Ovary (tissue), 9 donors: ENCODE measurements around the gene NODAL. TPM values are rescaled to one million over a fixed set of nuclear protein-coding genes. Genes with fewer than 3 reads are reported as not detected.

Experiments
- DNase-seq, 5 donors: peaks; one replicate each; pipeline ENCODE4 v3.0.0-alpha.2; 2019 to 2020
- H3K27ac ChIP-seq, 2 donors: fragments of 200-600 bp; one replicate each; pipeline versions ENCODE4 v1.5.1 to v1.8.0; 2019 to 2022
- H3K27me3 ChIP-seq: fragments of 200-600 bp; one replicate; pipeline ENCODE4 v1.8.0; 2022
- H3K36me3 ChIP-seq: fragments of 200-600 bp; sonication (generic); one replicate; pipeline ENCODE4 v1.5.1; 2019
- H3K4me1 ChIP-seq: one replicate; pipeline ENCODE4 v1.8.1; 2013; ENCODE audit warnings: mild to moderate bottlenecking, moderate library complexity; ENCODE audit not compliant: insufficient read depth
- H3K4me3 ChIP-seq: fragments of 200-600 bp; sonication (generic); one replicate; pipeline ENCODE4 v1.5.1; 2017
- H3K9me3 ChIP-seq, 2 donors: fragments of 200-600 bp in 1 of 2; sonication (generic) in 1 of 2; one replicate each; pipeline versions ENCODE4 v1.5.1 to v1.8.1; 2013 to 2019; ENCODE audit warnings: mild to moderate bottlenecking in 1 of 2, moderate library complexity in 1 of 2
- EP300 ChIP-seq: sonication (generic); formaldehyde crosslinking; IDR thresholded peaks from one replicate; pipeline ENCODE4 v1.6.1; 2017; ENCODE audit warnings: antibody characterized with exemption
- POLR2A ChIP-seq: fragments of 450-650 bp; IDR thresholded peaks from one replicate; pipeline ENCODE4 v1.6.1; 2017; ENCODE audit warnings: antibody characterized with exemption, mild to moderate bottlenecking, moderate library complexity
- WGBS, 3 donors: extraction: QIAGEN DNeasy Blood & Tissue Kit in 1 of 3; methylation state at CpG; one replicate each; pipeline versions ENCODE4 v1.1.5 to v1.1.7; 2013 to 2017; 5-methylcytosine and 5-hydroxymethylcytosine counted together
- intact Hi-C, 4 donors: fragments of 100-400 bp; cut with DNase I; formaldehyde crosslinking; loops; one replicate each; pipeline versions ENCODE4 v1.11.0 to v1.15.1; 2022 to 2023
- polyA plus RNA-seq, 2 donors: library from polyadenylated mRNA; stranded (reverse); fragments of 200-250 nt in 1 of 2; fragments of 350-450 nt in 1 of 2; fragmentation: Illumina TruSeq in 1 of 2; extraction: RNeasy Lipid Tissue Mini Kit (QIAGEN cat#74804) in 1 of 2; gene quantifications; one replicate each; pipeline ENCODE4 v1.2.3, GENCODE V29; 2013 to 2014
- total RNA-seq, 7 donors: library from RNA; depleted of rRNA in 2 of 7; stranded (reverse); fragments of >200 nt in 2 of 7; fragmentation: NEBNext Ultra II Directional in 3 of 7; extraction: Animal tissue kit (Norgen Biotek cat#: 25700) in 3 of 7; gene quantifications; one replicate each; pipeline versions ENCODE4 v1.1.0 to v1.2.4, GENCODE V29; 2016 to 2023
- TF ChIP-seq, protein P1 (sequence below), 3 donors: fragments of 450-650 bp in 2 of 3; fragments of 200-600 bp in 1 of 3; IDR thresholded peaks; one replicate each; pipeline versions ENCODE4 v1.5.1 to v1.8.0; 2016 to 2022; ENCODE audit warnings: antibody characterized with exemption in 3 of 3, mild to moderate bottlenecking in 1 of 3
- donor health status: DM: no; HTN: no; CAD: no; lungs with moderate emphysema.
- donor health status: DM: no; HTN: no; CAD: no.
- donor health status: Bipolar disorder and iron deficiency.
- donor health status: DM: yes; HTN: yes; CAD: no.
- donor health status: DM: no; HTN: no; CAD: no.
- donor health status: DM: yes; HTN: yes; CAD: no.

The NODAL gene
- total and polyA plus RNA-seq, 9 donors: 0.04 TPM; not detected in 8

DNA sequence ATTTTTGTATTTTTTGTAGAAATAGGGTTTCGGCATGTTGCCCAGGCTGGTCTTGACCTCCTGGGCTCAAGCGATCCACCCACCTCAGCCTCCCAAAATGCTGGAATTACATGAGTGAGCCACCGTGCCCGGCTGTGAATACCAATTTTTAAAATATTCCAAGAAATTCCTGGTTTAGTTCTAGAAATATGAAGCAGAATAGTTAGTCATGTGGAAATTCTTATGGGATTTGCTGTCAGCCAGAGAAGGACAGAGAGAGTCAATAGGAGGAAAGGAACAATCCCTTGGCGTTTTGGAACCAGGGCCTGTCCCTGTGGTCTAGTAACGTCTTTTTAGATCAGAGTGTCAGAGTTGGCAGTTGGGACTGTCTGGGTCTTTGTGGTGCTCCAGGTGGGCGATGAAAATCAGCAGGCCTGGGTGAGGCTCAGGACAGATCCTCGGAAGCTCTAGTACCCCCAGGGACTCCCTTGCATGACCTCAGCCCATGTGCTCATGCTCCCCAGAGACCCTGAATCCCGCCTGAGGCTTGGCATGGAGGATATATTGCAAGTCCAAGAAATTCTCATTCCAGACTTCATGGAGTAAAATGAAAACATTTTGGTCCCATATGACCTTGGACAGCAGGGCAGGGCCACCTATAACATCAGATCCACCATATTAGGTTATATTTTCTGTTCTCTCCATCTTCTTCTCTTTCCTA, 7.8 kb downstream of the NODAL start:
- H3K27ac ChIP-seq: peak overlapping the region in 1 of 2 donors; percentile 37
- 65 to 72% (median 66%) methylated on average over 9 of the region's 9 CpGs for WGBS, 3 donors
- H3K4me1 ChIP-seq: peaks cover 16% of the 10 kb centered on the region
- DNase-seq: no peak
- H3K27me3 ChIP-seq: no peaks in the 10 kb centered on the region
- H3K36me3 ChIP-seq: no peaks in the 10 kb centered on the region
- H3K9me3 ChIP-seq: no peaks in the 10 kb centered on the region
- TF ChIP-seq, protein P1, sequence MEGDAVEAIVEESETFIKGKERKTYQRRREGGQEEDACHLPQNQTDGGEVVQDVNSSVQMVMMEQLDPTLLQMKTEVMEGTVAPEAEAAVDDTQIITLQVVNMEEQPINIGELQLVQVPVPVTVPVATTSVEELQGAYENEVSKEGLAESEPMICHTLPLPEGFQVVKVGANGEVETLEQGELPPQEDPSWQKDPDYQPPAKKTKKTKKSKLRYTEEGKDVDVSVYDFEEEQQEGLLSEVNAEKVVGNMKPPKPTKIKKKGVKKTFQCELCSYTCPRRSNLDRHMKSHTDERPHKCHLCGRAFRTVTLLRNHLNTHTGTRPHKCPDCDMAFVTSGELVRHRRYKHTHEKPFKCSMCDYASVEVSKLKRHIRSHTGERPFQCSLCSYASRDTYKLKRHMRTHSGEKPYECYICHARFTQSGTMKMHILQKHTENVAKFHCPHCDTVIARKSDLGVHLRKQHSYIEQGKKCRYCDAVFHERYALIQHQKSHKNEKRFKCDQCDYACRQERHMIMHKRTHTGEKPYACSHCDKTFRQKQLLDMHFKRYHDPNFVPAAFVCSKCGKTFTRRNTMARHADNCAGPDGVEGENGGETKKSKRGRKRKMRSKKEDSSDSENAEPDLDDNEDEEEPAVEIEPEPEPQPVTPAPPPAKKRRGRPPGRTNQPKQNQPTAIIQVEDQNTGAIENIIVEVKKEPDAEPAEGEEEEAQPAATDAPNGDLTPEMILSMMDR (IDR thresholded peaks at IDR 0.05): no peak
- TF ChIP-seq POLR2A (no peak), EP300 (no peak)
- intact Hi-C loops: no loop called here
- no peak overlapping the region for H3K4me3 ChIP-seq

DNA sequence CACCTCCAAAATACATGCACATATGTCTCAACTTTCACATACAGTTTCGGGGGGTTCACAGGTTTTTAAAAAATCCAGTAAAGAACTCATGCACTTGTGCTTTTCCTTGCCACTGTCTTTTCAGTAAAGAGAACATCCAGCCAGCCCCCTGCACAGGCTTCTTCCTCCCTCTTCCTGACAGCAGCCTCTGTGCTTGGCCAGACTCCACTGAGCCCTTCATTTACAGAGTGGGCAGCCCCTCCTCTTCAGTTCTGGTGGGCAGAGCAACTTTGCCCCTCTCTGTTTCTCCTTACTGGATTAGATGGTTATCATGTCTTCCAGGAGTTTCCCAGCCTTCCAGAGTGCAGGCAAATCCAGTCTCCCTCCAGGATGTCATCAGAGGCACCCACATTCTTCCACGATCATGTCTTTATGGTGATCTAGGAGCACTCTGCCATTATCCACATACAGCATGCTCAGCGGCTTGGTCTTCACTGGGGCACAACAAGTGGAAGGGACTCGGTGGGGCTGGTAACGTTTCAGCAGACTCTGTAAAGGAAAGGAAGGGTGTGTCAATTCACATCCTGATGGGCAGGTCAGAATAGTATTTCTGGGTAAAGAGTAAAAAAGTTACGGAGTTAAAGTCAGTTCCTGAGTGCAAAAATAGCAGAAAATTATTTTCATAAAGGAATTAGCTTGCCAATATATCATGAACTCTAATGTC, 8.8 kb downstream of the NODAL start:
- no peak overlapping the region for H3K4me3 ChIP-seq
- 74 to 75% (median 74%) methylated on average over 6 of the region's 6 CpGs for WGBS, 3 donors
- no peaks in the 10 kb centered on the region for H3K36me3 ChIP-seq
- peaks cover 18% of the 10 kb centered on the region for H3K4me1 ChIP-seq
- no peaks in the 10 kb centered on the region for H3K27me3 ChIP-seq
- TF ChIP-seq, protein P1 (IDR thresholded peaks at IDR 0.05): no peak
- TF ChIP-seq EP300: no peak
- no peak for TF ChIP-seq POLR2A
- DNase-seq: no peak
- H3K27ac ChIP-seq: no peak overlapping the region
- intact Hi-C loops: no loop called here
- no peaks in the 10 kb centered on the region for H3K9me3 ChIP-seq

DNA sequence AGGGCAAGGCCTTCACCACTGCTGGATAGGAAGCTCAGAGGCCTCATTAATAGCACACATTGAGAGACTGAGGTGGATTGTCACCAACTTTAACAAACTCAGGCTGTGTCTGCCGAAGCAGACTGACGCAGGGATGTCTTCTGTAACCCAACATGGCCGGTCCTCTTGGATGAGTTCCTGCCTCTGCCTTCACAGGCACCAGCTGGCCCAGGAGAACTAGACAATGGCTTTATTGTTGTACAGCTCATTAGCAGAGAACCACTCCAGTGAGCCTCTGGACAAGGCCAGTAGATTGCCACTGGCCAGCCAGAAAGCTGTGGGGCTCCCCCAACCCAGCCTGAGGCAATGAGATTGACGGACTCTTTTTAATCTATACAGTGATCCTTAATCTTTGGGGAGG, 9.4 kb downstream of the NODAL start:
- intact Hi-C loops: no loop called here
- H3K4me3 ChIP-seq: no peak overlapping the region
- no peak overlapping the region for H3K27ac ChIP-seq
- no peak for DNase-seq
- H3K36me3 ChIP-seq: no peaks in the 10 kb centered on the region
- peaks cover 18% of the 10 kb centered on the region for H3K4me1 ChIP-seq
- WGBS, 3 donors: 73 to 84% (median 80%) methylated on average over 4 of the region's 4 CpGs
- TF ChIP-seq EP300: no peak
- TF ChIP-seq, protein P1 (IDR thresholded peaks at IDR 0.05): no peak
- no peak for TF ChIP-seq POLR2A
- no peaks in the 10 kb centered on the region for H3K9me3 ChIP-seq
- H3K27me3 ChIP-seq: no peaks in the 10 kb centered on the region

DNA sequence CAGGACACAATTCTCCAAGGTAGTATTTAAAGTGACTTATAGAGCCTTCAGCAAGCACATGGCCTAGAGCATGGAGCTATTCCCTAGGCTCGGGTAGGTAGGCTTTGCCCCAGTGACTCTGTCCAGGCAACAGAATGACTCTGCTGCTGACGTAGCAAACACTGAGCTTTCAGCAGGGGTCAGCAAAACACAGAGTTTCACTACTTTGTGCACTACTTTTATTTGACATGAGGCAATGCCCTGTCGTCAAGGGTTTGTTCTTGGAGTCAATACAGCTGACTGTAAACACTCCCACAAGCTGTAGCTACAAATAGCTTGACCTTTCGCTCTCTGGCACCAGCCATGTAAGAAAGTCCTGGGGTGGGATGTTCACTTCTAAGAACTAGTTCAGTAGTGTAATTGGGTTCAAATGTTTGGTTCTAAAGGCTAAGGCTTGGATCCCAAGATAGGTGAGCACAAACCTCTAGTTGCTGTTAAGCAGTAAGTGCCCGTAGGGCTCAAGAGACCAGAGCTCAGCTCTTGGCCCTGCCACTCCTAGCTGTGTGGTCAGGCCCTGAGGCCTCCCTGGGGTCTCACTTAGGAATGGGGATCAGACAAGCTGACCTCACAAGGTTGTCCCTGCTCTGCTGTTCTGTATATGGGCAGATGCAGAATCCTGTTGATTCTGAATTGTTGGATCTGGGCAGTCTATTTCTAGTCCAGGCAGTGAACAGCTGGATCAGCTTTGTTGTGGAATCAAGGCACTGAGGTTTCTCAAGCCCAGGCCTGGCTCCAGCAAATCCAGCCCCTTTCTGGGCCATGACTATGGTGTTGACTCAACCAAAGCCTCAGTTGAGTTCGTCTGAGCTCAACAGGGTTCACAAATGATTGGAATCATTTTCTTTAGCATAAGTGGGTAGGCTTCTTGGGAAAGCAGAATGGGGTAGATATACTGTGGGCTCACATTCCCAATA, 10.7 kb downstream of the NODAL start:
- H3K27me3 ChIP-seq: no peaks in the 10 kb centered on the region
- DNase-seq: peak; percentile 52 to 84 (median 70)
- TF ChIP-seq POLR2A (no peak), EP300 (peak; percentile 62)
- TF ChIP-seq, protein P1 (IDR thresholded peaks at IDR 0.05): peak in 1 of 3 donors; percentile 31
- H3K9me3 ChIP-seq: no peaks in the 10 kb centered on the region
- 15 to 26% (median 23%) methylated on average over 6 of the region's 6 CpGs for WGBS, 3 donors
- intact Hi-C loops: no loop called here
- peaks cover 18% of the 10 kb centered on the region for H3K4me1 ChIP-seq
- peak overlapping the region; percentile 36 to 64 for H3K27ac ChIP-seq
- no peaks in the 10 kb centered on the region for H3K36me3 ChIP-seq
- no peak overlapping the region for H3K4me3 ChIP-seq
